Hepatocyte (in vitro differentiated cells): ENCODE results near the gene TMF1.

Experiments
- CTCF ChIP-seq: fragments of 200-600 bp; sonication (generic); IDR thresholded peaks from 2 replicates; pipeline ENCODE4 v1.5.1; 2016; ENCODE audit warnings: antibody characterized with exemption, mild to moderate bottlenecking; ENCODE audit not compliant: poor library complexity
- EZH2 ChIP-seq: fragments of 200-600 bp; sonication (generic); IDR thresholded peaks from 2 replicates; pipeline ENCODE4 v1.6.1; 2016; ENCODE audit warnings: antibody characterized with exemption, mild to moderate bottlenecking, borderline replicate concordance

- TF ChIP-seq EZH2 (no peak), CTCF (no peak)
Measured at GRCh38 chr3:69058180-69058946, 6.2 kb upstream of the TMF1 start.
